Retina (tissue), 1 donor: Measurements from ENCODE around the gene SUSD4.

ENCODE experiments used
- DNase-seq: peaks from one replicate; pipeline ENCODE4 v3.0.0-alpha.2; 2016

SUSD4 gene

GRCh38 chr1:223326776-223327175, 37.2 kb downstream of the SUSD4 start:
- no peak for DNase-seq

DNA sequence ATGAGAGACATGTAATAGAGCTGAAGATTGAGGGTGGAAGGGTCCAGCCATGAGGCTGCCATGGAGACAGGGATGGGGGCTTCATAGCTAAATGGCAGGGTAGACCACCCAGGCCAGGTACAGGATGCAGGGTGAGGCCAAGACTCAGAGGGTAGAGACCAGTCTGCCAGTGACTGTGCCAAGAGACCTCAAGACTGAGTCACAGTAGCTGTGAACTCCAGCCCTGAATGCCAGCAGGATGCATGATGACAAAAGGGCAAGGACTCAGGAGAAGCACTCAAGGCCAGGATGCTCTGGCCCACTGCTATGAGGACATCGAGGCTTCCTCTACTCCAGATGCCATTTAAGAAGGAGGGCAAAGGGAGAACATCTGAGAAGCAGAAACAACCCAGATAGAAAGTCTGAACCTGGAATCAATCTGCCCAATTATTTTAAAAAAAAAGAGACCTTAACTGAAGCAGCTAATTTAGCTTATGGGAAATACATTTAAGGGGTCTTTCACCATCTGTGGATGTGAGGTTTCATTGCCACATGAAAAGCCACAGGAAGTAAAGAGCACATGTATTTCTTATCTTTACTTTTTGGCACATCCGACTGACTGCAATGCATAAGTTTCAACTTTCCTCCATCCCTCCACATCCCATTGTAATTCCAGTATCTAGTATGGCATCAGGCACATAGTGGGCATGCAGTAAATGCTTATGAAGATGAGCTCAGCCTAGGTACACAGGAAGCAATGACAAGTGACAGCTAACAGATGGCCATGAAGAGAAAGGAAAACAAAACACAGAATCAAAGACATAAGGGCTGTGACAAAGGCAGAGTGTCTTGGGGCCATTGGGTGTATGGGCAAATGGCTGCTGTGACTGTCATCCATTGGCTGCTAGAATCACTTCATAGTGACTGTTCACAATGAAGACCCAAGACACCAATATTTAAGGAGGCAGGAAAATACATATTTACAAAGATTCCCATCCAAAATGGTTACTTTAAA, 40.2 kb downstream of the SUSD4 start:
- DNase-seq = no peak

GRCh38 chr1:223322868-223323267, 41.1 kb downstream of the SUSD4 start:
- no peak for DNase-seq

DNA sequence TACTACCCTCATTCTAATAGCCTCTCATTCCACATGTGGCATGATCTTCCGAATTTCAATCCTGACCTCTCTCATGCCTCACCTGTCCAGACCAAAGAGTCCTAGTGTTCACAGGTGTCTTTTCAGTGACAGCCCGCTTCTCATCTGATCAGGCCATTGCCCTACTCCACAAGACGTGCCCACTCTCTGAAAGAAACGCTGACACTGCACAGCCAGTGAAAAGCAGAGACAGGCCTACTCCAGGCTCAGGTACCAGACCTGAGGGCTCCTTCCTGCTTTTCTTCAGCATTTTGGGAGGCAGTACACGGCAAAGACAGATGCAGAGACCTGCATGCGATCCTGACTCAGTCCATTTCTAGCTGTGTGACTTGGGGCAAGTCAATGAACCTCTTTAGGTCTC, 43.0 kb downstream of the SUSD4 start:
- DNase-seq = no peak

DNA sequence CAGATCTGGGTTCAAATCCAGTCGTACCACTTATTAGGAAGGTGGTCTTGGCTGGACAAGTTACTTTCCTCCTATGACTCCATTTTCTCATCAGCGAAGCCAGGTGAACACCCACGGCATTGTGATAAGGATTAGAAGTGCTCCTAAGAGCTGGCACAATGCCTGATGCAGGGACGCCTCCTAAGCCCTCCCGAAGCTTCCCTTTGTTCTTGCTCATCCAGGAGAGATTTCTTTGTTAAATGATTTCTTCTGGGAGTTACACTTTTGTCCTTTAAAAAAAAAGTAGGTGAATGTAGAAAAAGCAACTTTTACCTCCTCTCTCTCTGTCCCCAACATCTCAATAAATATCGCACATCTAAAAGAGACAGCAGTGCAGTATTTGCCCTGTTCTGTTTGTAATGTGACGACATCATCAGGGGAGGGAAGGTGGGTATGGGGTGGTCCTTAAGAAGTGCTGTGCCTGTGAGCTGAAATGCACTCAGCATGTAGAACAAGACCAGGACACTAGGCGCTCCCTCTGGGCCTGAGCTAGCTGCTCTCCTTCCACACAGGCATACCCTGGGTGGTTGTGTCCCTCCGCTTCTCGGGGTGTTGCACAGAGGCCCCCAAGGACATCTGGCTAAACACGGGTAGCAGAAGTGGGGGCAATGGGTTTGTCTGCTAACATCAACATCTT, 43.9 kb downstream of the SUSD4 start:
- peak; percentile 36 for DNase-seq

GRCh38 chr1:223319398-223319797, 44.6 kb downstream of the SUSD4 start:
- no peak for DNase-seq

GRCh38 chr1:223316082-223316481, 47.9 kb downstream of the SUSD4 start:
- no peak for DNase-seq

GRCh38 chr1:223315665-223316064, 48.3 kb downstream of the SUSD4 start:
- no peak for DNase-seq

- no peak for DNase-seq
Measured at GRCh38 chr1:223313415-223313754, 50.6 kb downstream of the SUSD4 start.

- DNase-seq = no peak
Measured at GRCh38 chr1:223312705-223313414, 51.1 kb downstream of the SUSD4 start.

DNA sequence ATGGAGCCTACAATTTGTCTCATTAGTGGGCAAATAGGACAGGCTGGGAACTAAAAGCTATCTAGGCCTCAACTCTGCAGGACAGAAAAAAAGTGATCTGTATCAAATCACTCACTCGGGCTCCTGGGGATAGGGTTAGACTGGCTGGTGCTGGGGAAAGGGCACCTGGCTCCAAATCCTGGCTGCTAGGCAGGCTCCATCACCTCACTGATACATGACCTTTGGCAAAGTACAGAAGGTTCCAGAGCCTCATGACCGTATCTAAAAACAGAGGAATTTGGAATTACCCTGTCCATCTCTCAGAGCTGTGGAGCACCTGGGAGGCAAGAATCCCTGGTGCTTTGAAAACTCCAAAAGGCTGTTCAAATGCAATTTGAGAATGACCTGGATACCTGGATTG, 51.7 kb downstream of the SUSD4 start:
- no peak for DNase-seq

- DNase-seq = no peak
Measured at GRCh38 chr1:223311826-223312225, 52.1 kb downstream of the SUSD4 start.

GRCh38 chr1:223308136-223308535, 55.8 kb downstream of the SUSD4 start:
- DNase-seq = no peak

GRCh38 chr1:223307544-223307943, 56.4 kb downstream of the SUSD4 start:
- DNase-seq = no peak

GRCh38 chr1:223304931-223305330, 59.0 kb downstream of the SUSD4 start:
- DNase-seq = peak; percentile 20

- DNase-seq = no peak
Measured at GRCh38 chr1:223301371-223301770, 62.6 kb downstream of the SUSD4 start.

DNA sequence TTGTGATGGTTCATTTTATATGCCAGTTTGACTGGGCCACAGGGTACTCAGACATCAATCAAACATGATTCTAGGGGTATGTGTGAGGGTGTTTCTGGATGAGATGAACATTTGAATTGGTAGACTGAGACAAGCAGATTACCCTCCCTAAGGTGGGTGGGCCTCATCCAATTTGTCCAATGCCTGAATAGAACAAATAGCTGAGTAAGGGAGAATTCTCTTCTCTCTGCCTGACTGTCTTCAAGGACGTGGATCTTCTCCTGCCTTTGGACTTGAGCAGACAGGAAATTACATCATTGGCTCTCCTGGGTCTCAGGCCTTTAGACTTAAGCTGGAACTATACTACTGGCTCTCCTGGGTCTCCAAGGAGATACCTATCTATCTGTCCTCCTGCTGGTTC, 64.4 kb downstream of the SUSD4 start:
- DNase-seq = no peak

- no peak for DNase-seq
Measured at GRCh38 chr1:223298701-223299100, 65.3 kb downstream of the SUSD4 start.

DNA sequence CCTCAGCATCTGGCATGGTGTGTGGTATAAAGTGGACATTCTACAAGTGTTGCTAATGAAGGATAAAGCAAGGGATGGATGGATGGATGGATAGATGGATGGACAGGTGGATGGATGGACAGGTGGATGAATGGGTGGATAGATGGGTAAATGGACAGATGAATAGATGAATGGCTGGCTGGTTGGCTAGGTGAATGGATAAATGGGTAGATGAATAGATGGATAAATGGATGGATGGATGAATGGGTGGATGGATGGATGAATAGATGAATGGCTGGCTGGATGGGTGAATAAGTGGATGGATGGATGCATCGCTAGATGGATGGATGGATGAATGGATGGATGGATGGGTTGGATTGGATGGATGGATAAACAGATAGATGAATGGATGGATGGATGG, 66.2 kb downstream of the SUSD4 start:
- DNase-seq = no peak

- no peak for DNase-seq
Measured at GRCh38 chr1:223291796-223292195, 72.2 kb downstream of the SUSD4 start.

GRCh38 chr1:223290397-223290796, 73.6 kb downstream of the SUSD4 start:
- DNase-seq = no peak

- no peak for DNase-seq
Measured at GRCh38 chr1:223289621-223290020, 74.4 kb downstream of the SUSD4 start.

GRCh38 chr1:223288826-223289225, 75.2 kb downstream of the SUSD4 start:
- DNase-seq = no peak

GRCh38 chr1:223285452-223285851, 78.5 kb downstream of the SUSD4 start:
- DNase-seq = no peak
